ENCODE measurements around the gene COLEC12.

COLEC12 gene

DNA sequence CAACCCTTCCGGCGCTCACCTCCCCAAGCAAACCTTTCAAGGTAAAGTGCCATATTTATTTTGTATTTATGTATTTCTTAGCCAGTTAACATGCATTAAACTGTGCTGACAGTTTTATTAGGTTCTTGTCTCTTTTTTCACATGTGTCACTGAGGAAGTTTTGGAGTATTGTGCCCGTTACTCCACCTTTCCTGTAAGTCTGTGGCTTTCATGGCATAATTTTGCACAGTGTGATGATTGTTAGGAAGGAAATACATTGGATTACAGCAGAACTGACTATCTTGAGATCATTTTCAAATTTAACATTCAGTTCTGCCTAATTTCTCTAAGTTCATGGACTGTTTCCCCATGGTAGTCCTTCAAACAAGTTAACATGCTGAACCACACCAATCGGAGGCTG, 67.7 kb downstream of the COLEC12 start:
- TF ChIP-seq, protein P1, sequence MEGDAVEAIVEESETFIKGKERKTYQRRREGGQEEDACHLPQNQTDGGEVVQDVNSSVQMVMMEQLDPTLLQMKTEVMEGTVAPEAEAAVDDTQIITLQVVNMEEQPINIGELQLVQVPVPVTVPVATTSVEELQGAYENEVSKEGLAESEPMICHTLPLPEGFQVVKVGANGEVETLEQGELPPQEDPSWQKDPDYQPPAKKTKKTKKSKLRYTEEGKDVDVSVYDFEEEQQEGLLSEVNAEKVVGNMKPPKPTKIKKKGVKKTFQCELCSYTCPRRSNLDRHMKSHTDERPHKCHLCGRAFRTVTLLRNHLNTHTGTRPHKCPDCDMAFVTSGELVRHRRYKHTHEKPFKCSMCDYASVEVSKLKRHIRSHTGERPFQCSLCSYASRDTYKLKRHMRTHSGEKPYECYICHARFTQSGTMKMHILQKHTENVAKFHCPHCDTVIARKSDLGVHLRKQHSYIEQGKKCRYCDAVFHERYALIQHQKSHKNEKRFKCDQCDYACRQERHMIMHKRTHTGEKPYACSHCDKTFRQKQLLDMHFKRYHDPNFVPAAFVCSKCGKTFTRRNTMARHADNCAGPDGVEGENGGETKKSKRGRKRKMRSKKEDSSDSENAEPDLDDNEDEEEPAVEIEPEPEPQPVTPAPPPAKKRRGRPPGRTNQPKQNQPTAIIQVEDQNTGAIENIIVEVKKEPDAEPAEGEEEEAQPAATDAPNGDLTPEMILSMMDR (IDR thresholded peaks at IDR 0.05; ENCODE audit: unreplicated experiment in 3 of 3): no peak
- Mint-ChIP-seq H3K27me3 (ENCODE audit: low read depth) (no peaks in the 10 kb centered on the region), H3K27ac (no peak overlapping the region), H3K9me3 (no peaks in the 10 kb centered on the region), H3K4me1 (peaks cover 6% of the 10 kb centered on the region), H3K36me3 (ENCODE audit: low read depth) (peaks cover 3% of the 10 kb centered on the region), H3K4me3 (no peak overlapping the region)

DNA sequence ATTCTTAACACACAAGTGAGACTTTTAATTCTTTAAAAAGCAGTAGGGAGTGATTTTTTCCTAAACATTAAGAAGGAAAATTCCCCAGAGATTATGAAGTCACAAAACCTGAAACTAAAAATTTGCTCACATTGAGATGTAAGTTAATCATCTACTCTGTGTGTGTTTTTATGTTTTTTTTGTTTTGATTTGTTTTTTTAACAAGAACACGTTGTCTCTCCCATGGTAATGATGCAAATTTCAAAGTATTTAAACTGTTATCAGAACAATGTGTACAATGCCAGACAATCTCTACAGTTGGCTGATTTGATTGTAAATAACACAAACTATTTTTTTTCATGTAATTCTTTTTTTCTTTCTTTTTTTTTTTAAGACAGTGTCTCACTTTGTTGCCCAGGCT, 71.5 kb downstream of the COLEC12 start:
- H3K27ac Mint-ChIP-seq: peak overlapping the region in 1 of 3 experiments; percentile 43
- peaks cover 33% of the 10 kb centered on the region for H3K4me1 Mint-ChIP-seq
- TF ChIP-seq, protein P1 (IDR thresholded peaks at IDR 0.05; ENCODE audit: unreplicated experiment in 3 of 3): no peak
- H3K9me3 Mint-ChIP-seq: no peaks in the 10 kb centered on the region
- H3K4me3 Mint-ChIP-seq: no peak overlapping the region
- no peaks in the 10 kb centered on the region for H3K27me3 Mint-ChIP-seq (ENCODE audit: low read depth)
- H3K36me3 Mint-ChIP-seq (ENCODE audit: low read depth): no peaks in the 10 kb centered on the region

DNA sequence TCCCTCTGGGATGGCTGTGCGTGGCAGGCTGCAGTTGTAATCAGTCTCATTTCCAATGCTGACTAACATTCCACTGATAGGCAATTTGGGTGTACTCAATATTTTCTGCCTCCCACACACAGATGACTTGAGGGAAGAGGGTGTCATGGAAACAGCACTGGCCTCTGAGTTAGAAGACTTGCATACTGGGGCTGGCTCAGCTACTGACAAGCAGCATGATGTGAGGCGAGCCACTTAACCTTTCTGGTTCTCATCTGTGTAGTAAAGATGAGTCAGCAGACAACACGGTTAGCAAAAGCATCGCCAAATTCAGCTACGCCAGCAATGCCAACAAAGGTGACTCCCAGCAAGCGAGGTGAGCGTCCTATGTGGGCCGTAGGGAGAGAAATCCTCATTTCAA, 73.5 kb downstream of the COLEC12 start:
- Mint-ChIP-seq H3K4me3 (no peak overlapping the region), H3K4me1 (peaks cover 45% of the 10 kb centered on the region), H3K27ac (peak overlapping the region; percentile 85 to 94 (median 91)), H3K9me3 (no peaks in the 10 kb centered on the region), H3K36me3 (ENCODE audit: low read depth) (no peaks in the 10 kb centered on the region), H3K27me3 (ENCODE audit: low read depth) (no peaks in the 10 kb centered on the region)
- TF ChIP-seq, protein P1 (IDR thresholded peaks at IDR 0.05; ENCODE audit: unreplicated experiment in 3 of 3): no peak

DNA sequence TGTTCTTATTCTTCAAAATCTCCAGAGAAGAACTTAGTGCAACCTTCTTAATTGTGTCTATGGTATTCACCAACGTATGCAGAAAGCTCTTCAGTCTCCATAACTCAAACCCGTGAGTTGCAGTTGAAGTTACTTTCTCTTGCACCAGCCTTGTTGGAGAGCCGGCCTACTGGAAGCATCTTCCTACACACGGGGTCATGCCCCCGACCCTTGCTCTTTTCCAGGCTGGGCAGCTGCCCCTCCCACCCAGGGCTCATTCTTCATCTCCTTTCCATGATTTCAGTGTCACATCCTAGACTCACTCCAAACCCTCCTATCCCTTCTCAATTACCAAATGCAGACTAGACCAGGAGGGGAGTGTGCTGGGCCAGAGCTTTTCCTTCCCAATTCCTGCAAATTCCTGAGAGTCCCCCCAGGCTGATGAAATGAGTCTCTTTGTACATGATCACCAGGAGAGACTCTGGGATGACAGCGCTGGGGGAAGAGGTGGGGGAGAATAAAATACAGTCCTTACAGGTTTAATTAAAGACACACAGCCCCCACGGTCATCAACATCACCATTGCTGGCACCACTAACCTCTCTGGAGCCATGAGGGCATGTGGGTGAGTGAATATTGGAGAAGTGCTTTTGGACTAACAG, 75.3 kb downstream of the COLEC12 start:
- H3K27ac Mint-ChIP-seq: peak overlapping the region; percentile 91 to 98 (median 94)
- H3K27me3 Mint-ChIP-seq (ENCODE audit: low read depth): no peaks in the 10 kb centered on the region
- peaks cover 53% of the 10 kb centered on the region for H3K4me1 Mint-ChIP-seq
- TF ChIP-seq, protein P1 (IDR thresholded peaks at IDR 0.05; ENCODE audit: unreplicated experiment in 3 of 3): no peak
- H3K36me3 Mint-ChIP-seq (ENCODE audit: low read depth): no peaks in the 10 kb centered on the region
- H3K4me3 Mint-ChIP-seq: peak overlapping the region in 1 of 3 experiments; percentile 40
- H3K9me3 Mint-ChIP-seq: no peaks in the 10 kb centered on the region

DNA sequence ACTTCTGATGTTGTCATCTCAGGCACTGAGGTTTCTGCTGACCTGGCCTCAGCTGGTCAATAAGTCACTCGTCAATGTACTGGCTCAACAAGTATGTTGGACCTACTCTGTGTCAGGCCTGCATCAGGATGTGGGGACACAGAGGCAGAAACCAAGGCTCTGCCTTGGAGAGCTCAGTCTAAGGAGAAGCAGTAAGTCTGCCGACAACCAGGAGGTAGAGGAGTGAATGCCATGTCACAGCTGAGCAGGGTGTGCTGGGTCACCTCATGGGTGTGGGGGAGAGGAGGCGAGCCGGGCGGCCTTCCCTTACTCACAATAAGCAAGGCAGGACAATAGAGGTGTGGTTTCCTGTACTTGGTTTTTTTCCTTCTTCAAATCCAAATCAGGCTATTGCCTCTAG, 75.8 kb downstream of the COLEC12 start:
- H3K9me3 Mint-ChIP-seq: no peaks in the 10 kb centered on the region

More for the DNA sequence above, 75.8 kb downstream of the COLEC12 start:
- peak overlapping the region in 2 of 3 experiments; percentile 16 to 40 for H3K4me3 Mint-ChIP-seq
- peaks cover 53% of the 10 kb centered on the region for H3K4me1 Mint-ChIP-seq
- H3K27ac Mint-ChIP-seq: peak overlapping the region; percentile 91 to 98 (median 94)
- H3K36me3 Mint-ChIP-seq (ENCODE audit: low read depth): no peaks in the 10 kb centered on the region
- no peaks in the 10 kb centered on the region for H3K27me3 Mint-ChIP-seq (ENCODE audit: low read depth)
- TF ChIP-seq, protein P1 (IDR thresholded peaks at IDR 0.05; ENCODE audit: unreplicated experiment in 3 of 3): no peak

Measured in nephron (organoid).